ACC112 (cell line): ENCODE results near the gene IL22.
"Not testable (repeated sequence)": the region's sequence is repeated elsewhere in the genome, so short reads cannot be mapped to it uniquely, and the experiment has no call there.

Source experiments
- H2AFZ ChIP-seq: fragments of 200-600 bp; sonication (generic); one replicate; pipeline ENCODE4 v1.6.0; 2017; ENCODE audit warnings: antibody characterized with exemption, low read length; ENCODE audit not compliant: unreplicated experiment
- H3K27ac ChIP-seq: fragments of 200-600 bp; sonication (generic); 2 replicates; pipeline ENCODE4 v1.5.1; 2014; ENCODE audit warnings: low read depth, mild to moderate bottlenecking, antibody characterized with exemption, low read length, moderate library complexity
- H3K27me3 ChIP-seq: fragments of 200-600 bp; sonication (generic); 2 replicates; pipeline ENCODE4 v1.6.1; 2014; ENCODE audit warnings: mild to moderate bottlenecking, antibody characterized with exemption, low read length, moderate library complexity, mixed read lengths; ENCODE audit not compliant: insufficient read depth
- H3K36me3 ChIP-seq: fragments of 200-600 bp; sonication (generic); 2 replicates; pipeline ENCODE4 v1.6.1; 2016; ENCODE audit warnings: mild to moderate bottlenecking, antibody characterized with exemption, low read length, moderate library complexity, mixed read lengths; ENCODE audit not compliant: insufficient read depth
- H3K4me1 ChIP-seq: fragments of 200-600 bp; sonication (generic); one replicate; pipeline ENCODE4 v1.6.1; 2016; ENCODE audit warnings: low read length, mixed read lengths; ENCODE audit not compliant: insufficient read depth, unreplicated experiment, control insufficient read depth
- H3K4me3 ChIP-seq: fragments of 200-600 bp; sonication (generic); 2 replicates; pipeline ENCODE4 v1.5.1; 2014; ENCODE audit warnings: mild to moderate bottlenecking, low read depth, low read length
- H3K79me2 ChIP-seq: fragments of 200-600 bp; sonication (generic); one replicate; pipeline ENCODE4 v1.6.0; 2016; ENCODE audit warnings: low read length; ENCODE audit not compliant: control insufficient read depth, unreplicated experiment, insufficient read depth

IL22 gene

DNA sequence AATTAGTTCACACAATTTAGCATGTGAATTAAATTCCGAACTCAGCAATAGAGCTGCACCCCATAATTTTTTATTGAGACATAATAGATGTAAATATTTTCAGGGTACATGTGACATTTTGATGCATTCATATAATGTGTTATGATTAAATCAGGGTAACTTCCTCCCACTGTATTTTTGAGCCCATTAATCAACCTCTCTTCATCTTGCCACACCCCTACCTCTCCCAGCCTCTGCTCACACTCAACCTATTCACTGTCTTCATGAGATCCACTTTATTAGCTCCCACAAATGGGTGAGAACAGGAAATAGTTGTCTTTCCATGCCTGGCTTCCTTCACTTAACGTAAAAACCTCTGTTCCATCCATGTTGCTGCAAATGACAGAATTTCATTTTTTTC lies 42.5 kb downstream of the IL22 start:
- no peak overlapping the region for H3K4me3 ChIP-seq
- H2AFZ ChIP-seq, result no peak overlapping the region
- no peaks in the 10 kb centered on the region for H3K4me1 ChIP-seq
- H3K36me3 ChIP-seq, result no peaks in the 10 kb centered on the region
- H3K27me3 ChIP-seq, result 0 out of 2 replicates have a peak, but pooled peaks cover 14% of the 10 kb centered on the region
- H3K27ac ChIP-seq, result no peak overlapping the region
- no peaks in the 10 kb centered on the region for H3K79me2 ChIP-seq

GRCh38 chr12:68209048-68209728 lies 44.2 kb downstream of the IL22 start:
- not testable (repeated sequence) for H3K4me1 ChIP-seq, H3K27ac ChIP-seq, H3K79me2 ChIP-seq, H3K4me3 ChIP-seq, H2AFZ ChIP-seq, H3K36me3 ChIP-seq
- peaks cover 21% of the 10 kb centered on the region; the same call in 1 of the 2 replicates for H3K27me3 ChIP-seq

GRCh38 chr12:68207276-68207675 lies 46.1 kb downstream of the IL22 start:
- H3K79me2 ChIP-seq, result no peaks in the 10 kb centered on the region

DNA sequence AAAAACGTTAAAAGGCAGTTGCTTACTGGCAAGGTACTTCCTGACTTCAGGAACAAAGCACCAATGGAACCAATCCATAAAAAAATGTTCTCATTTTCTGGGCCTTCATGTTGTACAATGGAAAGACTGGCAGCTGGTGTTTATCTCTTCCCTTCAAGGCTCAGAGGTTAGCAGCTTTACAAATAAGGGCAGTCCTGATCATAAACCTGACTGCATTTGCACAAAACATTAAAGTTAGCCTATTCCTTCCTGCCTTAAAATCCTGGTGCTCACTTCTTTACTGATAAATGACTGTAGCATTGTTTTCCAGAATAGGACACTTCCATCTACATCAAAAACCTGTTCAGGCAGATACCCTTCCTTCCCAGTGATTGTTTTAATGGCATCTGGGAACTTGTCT lies 47.0 kb downstream of the IL22 start:
- no peak overlapping the region for H3K27ac ChIP-seq
- H3K4me3 ChIP-seq, result no peak overlapping the region
- H3K4me1 ChIP-seq, result no peaks in the 10 kb centered on the region
- H3K27me3 ChIP-seq, result peaks cover 15% of the 10 kb centered on the region; the same call in 1 of the 2 replicates
- H3K36me3 ChIP-seq, result no peaks in the 10 kb centered on the region
- no peak overlapping the region for H2AFZ ChIP-seq
- H3K79me2 ChIP-seq, result no peaks in the 10 kb centered on the region

More at GRCh38 chr12:68207276-68207675, 46.1 kb downstream of the IL22 start:
- Histone ChIP-seq H3K4me3 (no peak overlapping the region), H3K4me1 (no peaks in the 10 kb centered on the region), H3K36me3 (no peaks in the 10 kb centered on the region), H2AFZ (no peak overlapping the region), H3K27ac (no peak overlapping the region), H3K27me3 (peaks cover 15% of the 10 kb centered on the region; the same call in 1 of the 2 replicates)

- Histone ChIP-seq H3K36me3 (no peaks in the 10 kb centered on the region), H3K4me3 (no peak overlapping the region), H3K27ac (no peak overlapping the region), H3K79me2 (no peaks in the 10 kb centered on the region), H2AFZ (no peak overlapping the region), H3K4me1 (no peaks in the 10 kb centered on the region), H3K27me3 (peaks cover 15% of the 10 kb centered on the region; the same call in 1 of the 2 replicates)
Measured at GRCh38 chr12:68203460-68203875, 49.9 kb downstream of the IL22 start.

GRCh38 chr12:68200854-68201253 lies 52.5 kb downstream of the IL22 start:
- Histone ChIP-seq H3K79me2 (no peaks in the 10 kb centered on the region), H2AFZ (no peak overlapping the region), H3K4me3 (no peak overlapping the region), H3K4me1 (no peaks in the 10 kb centered on the region), H3K27me3 (peaks cover 19% of the 10 kb centered on the region), H3K27ac (no peak overlapping the region), H3K36me3 (no peaks in the 10 kb centered on the region)

DNA sequence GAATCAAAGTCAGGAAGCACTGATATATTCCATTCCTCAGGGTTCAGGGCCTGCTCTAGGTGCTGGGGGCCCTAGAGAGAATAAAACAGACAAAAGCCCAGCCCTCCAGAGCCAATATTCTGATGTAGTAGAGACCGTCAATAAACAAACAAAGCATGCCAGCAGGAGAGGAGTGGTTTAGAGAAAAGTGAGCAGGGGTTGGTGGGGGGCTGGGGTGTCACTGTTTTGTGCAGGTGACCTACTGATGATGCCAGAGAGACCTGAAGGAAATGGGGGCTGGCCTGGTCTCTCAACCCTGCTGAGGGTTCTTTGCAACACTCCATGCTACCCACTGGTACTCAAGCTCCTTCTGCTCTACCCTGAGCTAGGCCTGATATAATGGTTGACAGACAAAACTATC lies 54.3 kb downstream of the IL22 start:
- Histone ChIP-seq H3K4me3 (no peak overlapping the region), H2AFZ (no peak overlapping the region), H3K27ac (no peak overlapping the region), H3K36me3 (no peaks in the 10 kb centered on the region), H3K4me1 (no peaks in the 10 kb centered on the region), H3K27me3 (peaks cover 21% of the 10 kb centered on the region), H3K79me2 (no peaks in the 10 kb centered on the region)

DNA sequence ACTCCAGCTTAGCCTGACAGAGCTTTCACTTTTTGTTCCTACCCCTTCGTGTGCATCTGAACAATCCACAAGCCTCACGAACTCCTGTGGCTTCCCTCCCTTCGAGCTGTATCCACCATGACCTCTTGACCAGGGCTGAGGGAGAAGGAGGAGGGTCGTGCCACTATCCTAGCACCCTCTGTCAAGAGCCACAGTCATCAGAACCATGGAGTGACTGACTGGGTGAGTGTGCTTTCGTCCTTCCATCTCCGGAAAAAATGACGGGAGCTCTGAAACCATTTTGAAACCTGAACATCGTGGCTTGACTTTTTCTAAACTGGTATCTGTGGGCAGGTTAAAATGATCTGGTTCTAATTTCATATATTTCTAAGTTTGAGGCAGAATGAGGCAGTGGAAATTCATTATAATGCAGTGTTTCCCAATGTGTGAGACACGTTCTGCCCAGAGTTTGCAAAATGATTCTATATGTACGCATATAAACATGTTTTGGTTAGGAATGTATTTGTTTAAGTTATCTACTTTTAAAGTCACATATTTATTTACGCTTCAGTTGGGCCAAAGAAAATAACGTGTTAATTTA lies 54.8 kb downstream of the IL22 start:
- no peak overlapping the region for H3K4me3 ChIP-seq
- H2AFZ ChIP-seq, result no peak overlapping the region
- no peak overlapping the region for H3K27ac ChIP-seq
- no peaks in the 10 kb centered on the region for H3K36me3 ChIP-seq
- no peaks in the 10 kb centered on the region for H3K4me1 ChIP-seq
- H3K79me2 ChIP-seq, result no peaks in the 10 kb centered on the region
- peaks cover 21% of the 10 kb centered on the region for H3K27me3 ChIP-seq
